DND-41 (cell line): ENCODE results near the gene DCAF15.

ENCODE experiments used
- EZH2 ChIP-seq: IDR thresholded peaks from 3 replicates; pipeline ENCODE4 v1.6.1; 2012; ENCODE audit warnings: borderline replicate concordance, low read depth, mild to moderate bottlenecking, moderate library complexity, low read length, inconsistent platforms; ENCODE audit not compliant: severe bottlenecking
- TF ChIP-seq, protein P1 (sequence below): IDR thresholded peaks from 2 replicates; pipeline ENCODE4 v1.5.1; 2012; ENCODE audit warnings: borderline replicate concordance, low read length, moderate library complexity, mild to moderate bottlenecking; ENCODE audit not compliant: poor library complexity, severe bottlenecking; ENCODE audit errors: extremely low read depth

DNA sequence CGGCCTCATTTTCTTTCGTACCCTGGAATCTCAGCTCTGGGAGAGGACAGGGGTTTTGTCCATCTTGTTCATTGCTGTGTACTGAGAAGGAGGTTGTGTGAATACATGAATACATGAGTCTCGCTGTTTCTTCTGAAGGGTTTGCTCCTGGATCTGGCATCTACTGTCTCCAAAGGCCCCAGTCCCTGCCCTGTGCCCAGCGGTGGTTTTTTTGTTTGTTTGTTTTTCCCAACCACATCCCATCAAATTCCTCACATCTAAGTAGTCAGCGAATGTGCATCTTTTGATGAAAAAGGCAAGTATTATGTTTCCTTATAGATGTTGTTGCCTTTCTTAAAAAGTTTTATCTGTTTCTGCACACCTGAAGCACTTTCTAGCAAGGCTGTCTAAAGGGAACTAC, 12.5 kb downstream of the DCAF15 start:
- no peak for TF ChIP-seq EZH2
- TF ChIP-seq, protein P1, sequence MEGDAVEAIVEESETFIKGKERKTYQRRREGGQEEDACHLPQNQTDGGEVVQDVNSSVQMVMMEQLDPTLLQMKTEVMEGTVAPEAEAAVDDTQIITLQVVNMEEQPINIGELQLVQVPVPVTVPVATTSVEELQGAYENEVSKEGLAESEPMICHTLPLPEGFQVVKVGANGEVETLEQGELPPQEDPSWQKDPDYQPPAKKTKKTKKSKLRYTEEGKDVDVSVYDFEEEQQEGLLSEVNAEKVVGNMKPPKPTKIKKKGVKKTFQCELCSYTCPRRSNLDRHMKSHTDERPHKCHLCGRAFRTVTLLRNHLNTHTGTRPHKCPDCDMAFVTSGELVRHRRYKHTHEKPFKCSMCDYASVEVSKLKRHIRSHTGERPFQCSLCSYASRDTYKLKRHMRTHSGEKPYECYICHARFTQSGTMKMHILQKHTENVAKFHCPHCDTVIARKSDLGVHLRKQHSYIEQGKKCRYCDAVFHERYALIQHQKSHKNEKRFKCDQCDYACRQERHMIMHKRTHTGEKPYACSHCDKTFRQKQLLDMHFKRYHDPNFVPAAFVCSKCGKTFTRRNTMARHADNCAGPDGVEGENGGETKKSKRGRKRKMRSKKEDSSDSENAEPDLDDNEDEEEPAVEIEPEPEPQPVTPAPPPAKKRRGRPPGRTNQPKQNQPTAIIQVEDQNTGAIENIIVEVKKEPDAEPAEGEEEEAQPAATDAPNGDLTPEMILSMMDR, result no peak
